ENCODE data around the gene RASSF3.

The RASSF3 gene

GRCh38 chr12:64745259-64745807 is 135.0 kb downstream of the RASSF3 start:
- TF ChIP-seq CTCF (IDR thresholded peaks at IDR 0.05; ENCODE audit: borderline replicate concordance, insufficient read depth, low read depth, low read length), result no peak
- H3K4me3 ChIP-seq (ENCODE audit: low read depth, low read length), result no peak overlapping the region

- no peak overlapping the region for H3K4me3 ChIP-seq (ENCODE audit: low read depth, low read length)
- no peak for TF ChIP-seq CTCF (IDR thresholded peaks at IDR 0.05; ENCODE audit: borderline replicate concordance, insufficient read depth, low read depth, low read length)
These were observed 135.7 kb downstream of the RASSF3 start for GRCh38 chr12:64745980-64746379.

GRCh38 chr12:64746663-64747062 is 136.4 kb downstream of the RASSF3 start:
- TF ChIP-seq CTCF (IDR thresholded peaks at IDR 0.05; ENCODE audit: borderline replicate concordance, insufficient read depth, low read depth, low read length), result no peak
- no peak overlapping the region for H3K4me3 ChIP-seq (ENCODE audit: low read depth, low read length)
